ENCODE results near the gene SLC6A13.

DNA sequence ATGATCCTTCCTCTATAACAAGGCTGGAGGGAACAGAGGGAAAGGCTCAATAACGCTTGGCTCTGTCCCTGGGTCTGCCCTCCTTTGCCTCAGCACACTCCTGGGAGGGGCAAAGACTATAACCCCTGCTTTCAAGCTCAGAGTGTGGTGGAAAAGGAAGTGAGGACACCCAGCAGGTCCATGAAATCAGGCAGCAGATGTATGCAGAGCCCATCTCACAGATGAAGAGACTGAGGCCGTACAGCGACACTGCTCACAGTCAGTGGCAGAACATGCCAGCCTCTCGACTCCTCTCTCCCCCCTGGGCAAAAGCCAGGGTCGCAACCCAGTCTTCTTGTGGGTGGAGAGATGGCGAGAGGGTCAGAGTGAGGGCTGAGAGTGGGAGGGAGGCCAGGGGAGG, 88.5 kb downstream of the SLC6A13 start:
- no peak for TF ChIP-seq KDM5A (IDR thresholded peaks at IDR 0.05)
- no peak for TF ChIP-seq NR3C1 (IDR thresholded peaks at IDR 0.05)
- no peak for TF ChIP-seq SMC3 (IDR thresholded peaks at IDR 0.05)
- TF ChIP-seq FOSL2 (IDR thresholded peaks at IDR 0.05): no peak
- TF ChIP-seq FOSL2 (CRISPR knock-in tag; IDR thresholded peaks at IDR 0.05): no peak
- TF ChIP-seq, protein P1, sequence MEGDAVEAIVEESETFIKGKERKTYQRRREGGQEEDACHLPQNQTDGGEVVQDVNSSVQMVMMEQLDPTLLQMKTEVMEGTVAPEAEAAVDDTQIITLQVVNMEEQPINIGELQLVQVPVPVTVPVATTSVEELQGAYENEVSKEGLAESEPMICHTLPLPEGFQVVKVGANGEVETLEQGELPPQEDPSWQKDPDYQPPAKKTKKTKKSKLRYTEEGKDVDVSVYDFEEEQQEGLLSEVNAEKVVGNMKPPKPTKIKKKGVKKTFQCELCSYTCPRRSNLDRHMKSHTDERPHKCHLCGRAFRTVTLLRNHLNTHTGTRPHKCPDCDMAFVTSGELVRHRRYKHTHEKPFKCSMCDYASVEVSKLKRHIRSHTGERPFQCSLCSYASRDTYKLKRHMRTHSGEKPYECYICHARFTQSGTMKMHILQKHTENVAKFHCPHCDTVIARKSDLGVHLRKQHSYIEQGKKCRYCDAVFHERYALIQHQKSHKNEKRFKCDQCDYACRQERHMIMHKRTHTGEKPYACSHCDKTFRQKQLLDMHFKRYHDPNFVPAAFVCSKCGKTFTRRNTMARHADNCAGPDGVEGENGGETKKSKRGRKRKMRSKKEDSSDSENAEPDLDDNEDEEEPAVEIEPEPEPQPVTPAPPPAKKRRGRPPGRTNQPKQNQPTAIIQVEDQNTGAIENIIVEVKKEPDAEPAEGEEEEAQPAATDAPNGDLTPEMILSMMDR (IDR thresholded peaks at IDR 0.05): no peak
- no peak for TF ChIP-seq RAD21 (conservative IDR thresholded peaks at IDR 0.05 in 1 of 2, IDR thresholded peaks at IDR 0.05 in 1 of 2)
- TF ChIP-seq, protein P2, sequence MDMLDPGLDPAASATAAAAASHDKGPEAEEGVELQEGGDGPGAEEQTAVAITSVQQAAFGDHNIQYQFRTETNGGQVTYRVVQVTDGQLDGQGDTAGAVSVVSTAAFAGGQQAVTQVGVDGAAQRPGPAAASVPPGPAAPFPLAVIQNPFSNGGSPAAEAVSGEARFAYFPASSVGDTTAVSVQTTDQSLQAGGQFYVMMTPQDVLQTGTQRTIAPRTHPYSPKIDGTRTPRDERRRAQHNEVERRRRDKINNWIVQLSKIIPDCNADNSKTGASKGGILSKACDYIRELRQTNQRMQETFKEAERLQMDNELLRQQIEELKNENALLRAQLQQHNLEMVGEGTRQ (IDR thresholded peaks at IDR 0.05): no peak
